ENCODE results near the gene CYTH3.
"Not testable (repeated sequence)": the region's sequence is repeated elsewhere in the genome, so short reads cannot be mapped to it uniquely, and the experiment has no call there.

Gene CYTH3

GRCh38 chr7:6256109-6256483, 16.3 kb downstream of the CYTH3 start:
- no peak for DNase-seq

- no peak for DNase-seq
Observed at GRCh38 chr7:6254866-6255265, 17.6 kb downstream of the CYTH3 start.

DNA sequence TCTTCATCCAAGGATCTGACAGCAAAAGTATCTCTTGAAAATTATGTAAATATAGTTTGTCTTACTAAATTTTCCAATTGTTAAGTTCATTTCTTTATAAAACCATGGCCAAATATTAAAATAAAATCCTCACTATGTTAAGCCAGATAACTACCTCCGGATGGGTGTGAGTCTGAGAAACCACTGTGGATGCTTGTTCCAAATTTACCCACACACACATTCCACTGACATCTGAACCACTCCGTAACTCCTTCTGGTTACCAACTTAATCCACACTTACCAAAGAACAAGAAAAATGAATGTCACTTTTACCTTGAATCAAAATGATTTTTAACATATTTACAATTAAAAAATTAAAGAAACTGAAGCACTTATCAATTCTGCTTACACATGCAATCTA, 19.7 kb downstream of the CYTH3 start:
- DNase-seq = no peak

GRCh38 chr7:6252341-6252746, 20.1 kb downstream of the CYTH3 start:
- DNase-seq = no peak

GRCh38 chr7:6251653-6252052, 20.8 kb downstream of the CYTH3 start:
- no peak for DNase-seq

DNA sequence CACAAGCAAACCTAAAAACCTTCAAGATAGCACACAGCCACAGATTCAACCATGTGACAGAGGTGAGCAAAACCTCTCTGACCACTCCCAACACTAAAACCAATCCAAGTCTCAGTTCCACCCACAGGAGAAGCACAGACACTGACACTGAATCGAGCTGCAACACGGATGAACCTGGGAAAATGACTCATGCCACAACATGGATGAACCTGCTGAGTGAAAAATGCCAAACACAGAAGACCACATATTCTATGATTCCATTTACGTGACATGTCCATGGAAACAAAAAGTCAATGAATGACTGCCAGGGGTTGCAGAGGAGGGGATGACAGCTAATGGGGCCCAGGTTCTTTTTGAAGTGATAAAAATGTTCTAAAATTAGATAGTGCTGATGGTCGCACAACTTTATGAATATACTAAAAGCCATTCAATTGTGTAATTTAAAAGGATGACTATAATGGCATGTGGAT, 22.0 kb downstream of the CYTH3 start:
- no peak for DNase-seq

DNA sequence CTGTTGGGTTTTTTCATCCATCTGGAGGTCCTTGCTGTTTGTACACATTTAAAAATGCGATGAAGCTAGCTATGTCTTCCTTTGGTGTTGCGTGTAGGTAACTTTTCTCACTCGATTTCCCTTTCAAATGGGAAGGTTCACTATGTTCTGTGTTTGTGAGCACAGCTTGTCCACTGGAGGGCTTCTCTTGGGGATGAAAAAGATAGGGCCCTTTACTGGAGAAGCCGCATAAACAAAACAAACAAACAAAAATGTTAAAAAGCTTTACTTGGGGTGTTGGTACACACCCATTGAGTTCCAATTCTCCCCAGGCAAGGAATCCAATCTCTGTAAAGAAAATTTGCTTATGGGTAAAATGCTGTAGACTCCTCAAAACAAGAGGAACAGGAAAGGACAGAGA, 23.4 kb downstream of the CYTH3 start:
- no peak for DNase-seq

- DNase-seq = no peak
Observed at GRCh38 chr7:6248581-6248980, 23.8 kb downstream of the CYTH3 start.

- no peak for DNase-seq
Observed at GRCh38 chr7:6246251-6246917, 26.0 kb downstream of the CYTH3 start.

DNA sequence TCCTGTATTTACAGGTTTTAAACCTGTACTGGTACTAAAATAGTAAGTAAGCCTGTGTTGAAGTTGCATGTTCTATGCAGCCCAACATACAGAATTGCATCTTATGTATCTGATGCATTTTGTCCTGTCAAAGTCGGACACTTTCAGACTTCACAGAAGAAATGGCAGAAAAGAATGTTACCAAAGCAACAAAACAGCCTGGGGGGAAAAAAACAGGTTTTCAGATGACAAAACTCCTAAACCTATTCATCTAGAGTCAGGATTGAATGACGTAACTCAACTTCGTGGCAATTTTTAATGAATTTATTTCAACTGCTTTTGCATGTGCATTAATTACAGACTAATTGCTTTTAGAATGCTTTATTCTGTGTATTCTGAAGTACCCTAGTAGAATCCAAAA, 28.4 kb downstream of the CYTH3 start:
- no peak for DNase-seq

GRCh38 chr7:6243168-6243567, 29.3 kb downstream of the CYTH3 start:
- DNase-seq = no peak

- no peak for DNase-seq
Observed at GRCh38 chr7:6242561-6242960, 29.9 kb downstream of the CYTH3 start.

DNA sequence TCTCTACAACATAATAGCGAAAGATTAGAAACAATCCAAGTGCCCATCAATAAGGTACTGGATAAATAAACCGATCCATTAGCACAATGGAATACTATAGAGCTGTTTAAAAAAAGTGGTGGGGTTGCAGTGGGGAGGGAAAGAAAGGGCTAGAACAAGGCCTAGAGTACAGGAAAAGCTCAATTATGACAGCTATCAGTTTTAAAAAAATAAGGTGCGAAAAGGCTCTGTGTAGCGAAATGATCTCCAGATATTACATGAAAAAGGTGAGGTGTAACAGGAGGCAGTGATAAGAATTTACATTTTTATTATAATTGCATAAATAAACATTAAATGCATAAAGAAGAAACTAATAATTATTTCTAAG, 30.8 kb downstream of the CYTH3 start:
- no peak for DNase-seq

DNA sequence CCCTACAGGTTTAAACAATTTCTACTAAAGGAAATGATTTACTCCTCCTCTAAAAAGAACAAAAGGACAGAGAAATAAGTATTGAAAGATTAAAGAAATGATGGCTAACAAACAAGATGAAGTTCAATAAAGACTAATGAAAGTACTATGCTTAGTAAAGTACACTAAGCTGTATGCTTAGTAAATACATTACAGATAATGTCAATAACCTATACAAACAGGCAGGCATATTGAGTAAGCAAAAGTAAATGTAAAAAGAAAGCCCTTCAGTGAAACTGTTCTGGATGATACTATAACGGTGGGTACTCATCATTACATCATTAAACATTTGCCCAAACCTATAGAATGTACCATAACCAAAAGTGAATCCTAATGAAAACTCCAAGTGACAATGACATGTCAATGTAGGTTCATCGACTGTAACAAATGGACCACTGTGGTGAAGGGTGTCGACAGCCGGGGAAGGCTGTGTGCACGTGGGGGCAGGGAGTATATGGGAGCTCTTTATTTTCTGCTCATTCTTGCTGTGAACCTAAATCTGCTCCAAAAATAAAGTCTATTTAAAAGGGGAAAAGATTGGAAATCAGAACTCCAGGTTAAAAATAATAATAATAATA, 34.0 kb downstream of the CYTH3 start:
- DNase-seq = no peak

DNA sequence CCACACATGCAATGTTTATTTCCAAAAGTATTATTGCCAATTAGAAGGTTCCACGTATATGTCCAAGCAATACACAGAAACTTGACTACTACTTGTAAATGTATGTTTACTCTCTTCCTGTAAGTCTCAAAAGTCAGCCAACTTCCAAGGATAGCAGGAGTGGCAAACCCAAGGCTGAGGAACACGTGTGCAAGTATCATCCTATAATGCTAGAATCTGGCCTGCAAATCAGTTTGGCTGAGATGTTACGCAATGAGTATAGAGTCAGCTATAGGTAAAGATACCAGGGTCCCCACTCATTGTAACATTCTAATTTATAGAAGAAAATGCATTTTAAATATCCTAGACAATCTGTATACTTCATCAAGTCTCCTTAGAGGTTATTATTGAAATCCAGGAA, 34.7 kb downstream of the CYTH3 start:
- DNase-seq = no peak

DNA sequence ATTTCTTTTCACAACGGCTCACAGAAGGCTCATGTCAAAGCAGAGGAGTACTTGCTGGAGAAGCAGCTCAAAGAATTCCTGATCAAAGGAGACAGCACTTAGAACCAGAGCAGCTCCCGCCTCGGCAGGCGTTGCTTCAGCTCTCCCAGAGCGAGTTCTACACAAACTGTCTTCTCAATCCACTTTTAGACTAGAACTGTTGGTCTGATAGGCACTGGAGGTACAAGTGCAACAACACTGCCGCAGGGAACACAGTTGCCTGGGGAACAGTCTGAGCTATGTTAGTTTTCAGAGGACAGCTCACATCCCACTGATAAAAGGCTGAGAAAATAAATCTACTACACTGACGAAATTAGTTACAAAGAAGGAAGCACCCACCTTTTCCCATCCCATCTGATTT, 35.4 kb downstream of the CYTH3 start:
- no peak for DNase-seq

- no peak for DNase-seq
Observed at GRCh38 chr7:6235029-6235871, 37.2 kb downstream of the CYTH3 start.

- DNase-seq = no peak
Observed at GRCh38 chr7:6234384-6234783, 38.0 kb downstream of the CYTH3 start.

GRCh38 chr7:6232534-6232933, 39.9 kb downstream of the CYTH3 start:
- no peak for DNase-seq

DNA sequence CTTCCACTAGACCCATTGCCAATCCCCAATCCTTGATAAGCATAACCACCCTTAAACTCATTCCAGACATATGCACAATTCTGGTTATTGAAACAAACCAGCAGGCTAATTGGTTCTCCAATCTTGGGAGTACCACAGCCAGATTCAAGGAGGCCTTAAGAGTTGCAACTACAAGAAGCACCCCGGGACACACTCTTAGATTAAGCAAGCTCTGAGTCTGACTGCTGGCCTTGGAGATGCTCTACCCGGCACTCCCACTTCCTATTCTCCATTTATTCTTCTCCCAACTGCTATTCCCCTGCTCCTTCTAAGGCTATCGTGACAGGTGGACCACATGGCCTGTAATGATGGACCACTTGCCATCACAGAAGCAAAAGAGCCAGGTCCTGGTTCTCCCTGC, 40.3 kb downstream of the CYTH3 start:
- no peak for DNase-seq

DNA sequence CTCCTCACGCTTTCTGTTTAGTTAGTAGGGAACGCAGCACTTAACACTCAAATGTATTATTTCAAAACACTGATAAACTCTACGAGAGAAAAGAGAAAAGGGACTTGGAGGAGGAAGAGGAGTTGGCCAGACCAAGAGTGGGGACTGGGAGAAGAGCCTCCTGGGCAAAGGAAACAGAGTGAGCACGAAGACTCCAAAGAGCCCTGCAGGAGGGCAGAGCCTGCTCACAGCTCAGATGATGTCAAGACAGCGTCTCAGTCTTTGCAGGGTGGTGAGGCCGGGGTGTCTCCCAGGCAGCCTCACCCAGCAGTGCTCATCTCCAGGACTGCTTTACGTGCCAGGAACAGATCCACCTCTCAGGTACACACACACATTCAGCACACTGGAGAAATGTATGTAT, 41.2 kb downstream of the CYTH3 start:
- DNase-seq = no peak

DNA sequence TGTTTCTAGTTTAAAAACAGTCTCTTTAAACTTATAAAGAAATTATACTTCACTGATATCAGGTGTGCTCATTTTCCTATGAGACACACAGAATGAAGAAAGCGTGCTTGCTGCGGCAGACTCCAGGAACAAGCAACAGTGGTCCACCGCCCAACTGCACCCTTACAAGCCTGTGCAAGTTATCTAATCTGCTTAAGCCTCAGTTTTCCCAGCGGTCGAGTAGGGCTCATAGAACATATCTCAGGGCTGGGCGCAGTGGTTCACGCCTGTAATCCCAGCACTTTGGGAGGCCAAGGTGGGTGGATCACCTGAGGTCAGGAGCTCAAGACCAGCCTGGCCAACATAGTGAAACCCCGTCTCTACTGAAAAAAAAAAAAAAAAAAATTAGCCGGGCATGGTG, 43.1 kb downstream of the CYTH3 start:
- not testable (repeated sequence) for DNase-seq

DNA sequence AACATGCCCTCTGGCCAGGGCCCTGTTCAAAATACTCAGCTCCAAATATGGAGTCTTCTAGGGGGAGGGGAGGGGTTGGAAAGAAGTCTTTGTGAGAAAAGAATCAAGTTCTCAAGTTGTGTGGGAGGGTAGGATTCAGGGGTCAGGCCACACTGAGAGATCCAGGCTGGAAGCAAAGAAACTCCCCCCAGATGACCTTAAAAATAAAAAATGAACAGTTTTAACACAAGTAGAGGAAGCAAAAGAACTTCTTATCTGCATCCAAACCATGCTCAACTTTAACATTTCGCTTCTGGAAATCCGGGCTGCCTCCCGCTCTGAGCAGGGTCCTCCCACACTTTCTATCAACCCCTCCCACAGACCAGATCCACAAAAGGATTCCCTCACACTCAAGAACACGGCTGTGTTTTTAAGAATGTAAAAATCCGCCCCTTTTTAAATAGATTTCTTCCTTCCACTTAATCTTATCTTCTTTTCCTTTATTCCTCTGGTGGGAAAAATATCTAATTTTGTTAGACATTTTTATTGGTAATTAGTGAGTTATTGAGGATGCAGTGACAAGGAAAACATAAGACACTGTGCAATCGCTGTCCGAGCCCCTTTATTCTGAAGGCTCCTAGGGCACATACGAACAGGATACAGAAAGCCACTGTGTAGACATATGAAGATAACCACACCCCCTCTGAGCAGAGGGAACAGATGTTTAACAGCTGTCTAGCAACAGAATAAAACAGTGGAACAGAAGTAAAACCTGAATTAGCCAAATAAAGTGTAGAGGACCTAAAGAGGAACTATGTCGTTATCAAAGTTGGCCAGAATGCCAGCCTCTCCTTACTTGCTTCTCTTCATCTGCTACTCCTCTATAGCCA, 43.8 kb downstream of the CYTH3 start:
- no peak for DNase-seq
